Measurements from ENCODE around the gene PLEK2.
"Not testable (repeated sequence)": the region's sequence is repeated elsewhere in the genome, so short reads cannot be mapped to it uniquely, and the experiment has no call there.

The PLEK2 gene, protein sequence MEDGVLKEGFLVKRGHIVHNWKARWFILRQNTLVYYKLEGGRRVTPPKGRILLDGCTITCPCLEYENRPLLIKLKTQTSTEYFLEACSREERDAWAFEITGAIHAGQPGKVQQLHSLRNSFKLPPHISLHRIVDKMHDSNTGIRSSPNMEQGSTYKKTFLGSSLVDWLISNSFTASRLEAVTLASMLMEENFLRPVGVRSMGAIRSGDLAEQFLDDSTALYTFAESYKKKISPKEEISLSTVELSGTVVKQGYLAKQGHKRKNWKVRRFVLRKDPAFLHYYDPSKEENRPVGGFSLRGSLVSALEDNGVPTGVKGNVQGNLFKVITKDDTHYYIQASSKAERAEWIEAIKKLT

DNA sequence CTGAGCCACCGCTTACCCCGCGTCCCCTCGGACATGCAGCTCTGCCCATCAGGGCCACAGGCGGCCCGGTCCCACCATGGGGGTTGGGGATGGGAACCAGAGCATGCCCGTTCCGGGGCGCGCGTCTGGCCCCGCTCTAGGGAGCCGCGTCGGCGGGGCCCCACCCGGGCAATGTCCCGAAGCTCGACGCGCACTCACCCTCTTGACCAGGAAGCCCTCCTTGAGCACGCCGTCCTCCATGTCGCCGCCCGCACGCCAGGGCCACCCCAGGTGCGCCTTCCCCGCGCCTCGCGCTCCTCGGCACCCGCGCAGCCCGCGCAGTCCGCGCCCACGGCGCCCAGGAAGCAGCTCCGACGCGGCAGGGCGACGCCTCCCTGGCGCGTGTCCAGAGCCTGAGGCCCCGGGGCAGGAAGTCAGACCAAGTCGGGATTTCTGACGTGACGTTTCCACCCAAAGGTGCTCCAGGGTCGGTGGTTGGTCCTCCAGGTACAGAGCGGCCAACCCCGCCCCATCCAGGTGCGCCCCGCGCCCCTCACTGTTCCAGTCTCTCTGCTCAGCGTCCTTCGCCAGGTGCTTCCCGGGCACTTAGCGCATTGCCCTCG, at the start of gene PLEK2:
Gene PLEK2 (minus strand): TSS at position 346 of the 602 bp plus-strand sequence. CDS start 106 bp downstream, at position 240.
- no peak for FAIRE-seq

DNA sequence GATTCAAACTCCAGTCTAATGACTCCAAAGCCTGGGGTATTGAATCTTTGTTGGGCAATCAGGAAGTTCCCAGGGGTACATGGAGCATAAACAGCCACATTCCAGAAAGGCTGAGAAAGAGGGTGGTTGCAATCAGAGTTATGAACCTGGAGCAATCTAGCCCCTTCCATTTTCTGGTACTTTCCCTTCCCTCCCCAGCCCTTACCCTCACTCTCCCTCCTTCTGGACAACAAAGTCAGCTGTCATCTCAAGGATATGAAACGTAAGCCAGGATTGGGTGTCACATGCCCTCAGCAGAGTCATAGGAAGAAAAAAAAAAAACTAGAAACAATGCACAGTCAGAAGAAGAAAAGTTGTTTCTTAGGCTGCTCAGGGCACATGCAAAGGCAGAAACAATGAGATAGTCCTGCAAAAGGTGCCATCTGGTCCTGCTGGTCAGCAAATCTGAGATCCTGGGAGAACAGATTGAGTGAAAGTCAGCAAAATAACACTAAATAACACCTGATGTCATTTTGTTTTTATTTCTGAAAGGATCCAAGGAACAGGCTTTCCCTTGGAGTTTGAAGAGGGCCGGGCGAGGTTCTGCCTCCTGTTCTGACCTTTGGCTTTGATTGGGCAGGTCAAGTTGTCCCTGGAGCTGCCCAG, 49.5 kb upstream of the PLEK2 start:
- FAIRE-seq: no peak

DNA sequence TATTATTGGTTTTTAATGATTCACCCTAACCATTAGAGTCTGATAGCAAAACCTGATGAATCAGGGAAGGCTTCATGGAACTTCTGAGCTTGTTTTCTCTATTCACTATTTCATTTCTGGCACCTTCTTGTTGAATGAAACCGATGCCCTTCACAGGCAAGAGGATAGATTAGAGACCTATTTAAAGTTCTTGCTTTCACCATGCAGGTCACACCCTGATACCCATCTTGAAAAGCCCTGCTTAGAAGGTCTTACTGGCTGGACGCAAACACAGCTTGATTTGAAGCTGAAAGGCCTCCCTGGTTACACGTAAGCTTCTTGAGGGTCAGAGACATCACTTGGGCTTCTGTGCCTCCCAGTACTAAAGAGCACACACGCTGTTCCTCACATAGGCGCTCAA, 47.4 kb upstream of the PLEK2 start:
- no peak for FAIRE-seq

DNA sequence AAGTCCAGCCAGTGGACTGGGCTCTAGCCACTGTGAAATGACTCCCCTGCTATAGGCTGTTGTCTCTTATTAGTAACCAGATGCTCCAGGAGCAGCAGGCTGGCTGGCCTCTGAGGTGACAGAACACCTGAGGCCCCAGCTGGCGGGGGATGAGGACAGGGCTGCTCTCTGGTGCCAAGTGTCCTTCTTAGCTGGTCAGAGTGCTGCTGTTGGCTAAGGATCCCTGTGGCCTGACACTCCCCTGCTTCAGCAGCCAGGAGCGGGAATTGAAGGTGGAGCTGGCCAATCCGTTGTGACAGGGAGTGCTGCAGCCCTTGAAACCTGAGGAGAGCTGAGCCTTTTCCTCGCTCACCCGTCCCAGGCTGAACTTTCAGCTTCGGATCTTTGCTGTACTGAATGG, 45.8 kb upstream of the PLEK2 start:
- FAIRE-seq: no peak

DNA sequence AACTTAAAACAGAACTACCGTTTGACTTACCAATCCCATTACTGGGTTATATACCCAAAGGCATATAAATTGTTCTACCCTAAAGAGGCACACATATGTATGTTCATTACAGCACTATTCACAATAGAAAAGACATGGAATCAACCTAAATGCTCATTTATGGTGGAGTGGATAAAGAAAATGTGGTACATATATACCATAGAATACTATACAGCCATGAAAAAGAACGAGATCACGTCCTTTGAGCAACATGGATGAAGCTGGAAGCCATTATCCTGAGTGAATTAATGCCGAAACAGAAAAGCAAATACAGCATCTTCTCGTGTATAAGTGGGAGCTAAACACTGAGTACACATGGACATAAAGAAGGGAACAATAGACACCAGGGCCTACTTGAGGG, 44.8 kb upstream of the PLEK2 start:
- FAIRE-seq: no peak

DNA sequence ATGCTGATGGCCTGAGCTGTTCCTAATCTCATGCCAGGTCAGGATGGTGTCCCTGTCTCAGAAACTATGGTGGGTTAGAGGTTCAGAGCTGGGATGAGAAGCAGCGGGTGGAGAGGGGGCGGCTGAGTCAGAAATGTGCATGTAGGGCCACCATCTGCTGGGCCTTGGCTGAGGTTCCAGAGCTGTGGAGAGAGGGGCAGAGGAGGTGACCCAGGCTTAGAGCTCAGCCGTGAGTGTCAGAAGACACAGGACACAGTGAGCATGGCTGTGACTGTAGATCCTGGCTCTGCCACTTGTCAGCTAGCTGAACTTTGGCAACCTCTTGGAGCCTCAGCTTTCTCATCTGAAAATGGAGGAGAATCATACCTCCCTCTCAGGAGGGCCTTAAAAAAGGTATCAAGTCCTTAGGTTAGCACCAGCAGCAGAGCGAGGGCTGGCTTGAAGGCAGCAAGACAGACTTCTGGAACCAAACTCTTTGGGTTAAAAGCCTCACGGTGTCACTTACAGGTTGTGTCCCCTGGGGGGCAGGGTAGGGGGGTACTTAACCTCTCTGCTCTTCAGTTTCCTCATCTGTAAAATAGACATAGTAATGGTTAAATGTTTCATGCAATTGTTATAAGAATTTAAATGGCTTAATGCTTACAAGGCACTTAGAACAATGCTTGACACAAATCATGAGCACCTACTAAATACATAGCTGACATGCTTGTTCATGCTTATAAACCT, 41.8 kb upstream of the PLEK2 start:
- FAIRE-seq: no peak

DNA sequence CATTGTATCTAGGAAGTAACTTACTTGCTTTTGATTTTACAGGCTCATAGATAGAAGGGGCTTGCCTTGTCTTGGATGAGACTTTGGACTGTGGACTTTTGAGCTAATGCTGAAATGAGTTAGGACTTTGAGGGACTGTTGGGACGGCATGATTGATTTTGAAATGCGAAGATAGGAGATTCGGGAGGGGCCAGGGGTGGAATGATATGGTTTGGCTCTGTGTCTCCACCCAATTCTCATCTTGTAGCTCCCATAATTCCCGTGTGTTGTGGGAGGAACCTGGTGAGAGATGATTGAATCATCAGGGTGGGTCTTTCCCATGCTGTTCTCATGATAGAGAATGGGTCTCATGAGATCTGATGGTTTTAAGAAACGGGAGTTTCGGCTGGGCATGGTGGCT, 39.7 kb upstream of the PLEK2 start:
- FAIRE-seq: not testable (repeated sequence)

DNA sequence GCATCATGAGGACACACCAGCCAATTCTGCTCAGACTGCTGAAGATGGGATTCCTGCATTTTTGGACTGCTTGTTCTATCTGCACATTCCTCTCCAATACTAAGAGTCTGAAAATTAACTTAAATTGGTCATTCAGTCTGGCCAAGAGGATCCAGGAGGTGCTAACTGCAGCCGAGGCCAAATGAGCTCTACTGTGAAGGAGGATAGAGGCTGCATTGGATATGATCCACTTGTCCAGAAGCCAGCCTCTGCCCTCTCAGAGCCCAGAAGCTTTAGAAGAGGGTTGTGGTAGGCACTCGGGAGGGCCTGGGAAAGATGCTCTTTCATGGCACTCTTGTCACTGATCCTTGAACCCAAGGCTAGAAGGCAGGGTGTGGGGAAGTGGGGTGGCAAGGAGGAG, 37.1 kb upstream of the PLEK2 start:
- FAIRE-seq: no peak

DNA sequence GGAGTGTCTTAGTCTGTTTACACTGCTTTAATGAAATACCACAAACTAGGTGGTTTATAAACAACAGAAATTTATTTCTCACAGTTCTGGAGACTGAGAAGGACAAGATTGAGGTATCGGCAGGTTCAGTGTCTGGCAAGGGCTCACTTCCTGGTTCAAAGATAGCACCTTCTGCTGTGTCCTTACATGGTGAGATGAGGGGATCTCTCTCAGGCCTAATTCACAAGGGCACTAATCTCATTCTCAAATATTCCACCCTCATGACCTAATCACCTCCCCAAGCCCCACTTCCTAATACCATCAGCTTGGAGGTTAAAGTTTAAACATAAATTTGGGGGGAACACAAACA, 35.0 kb upstream of the PLEK2 start:
- FAIRE-seq: no peak

DNA sequence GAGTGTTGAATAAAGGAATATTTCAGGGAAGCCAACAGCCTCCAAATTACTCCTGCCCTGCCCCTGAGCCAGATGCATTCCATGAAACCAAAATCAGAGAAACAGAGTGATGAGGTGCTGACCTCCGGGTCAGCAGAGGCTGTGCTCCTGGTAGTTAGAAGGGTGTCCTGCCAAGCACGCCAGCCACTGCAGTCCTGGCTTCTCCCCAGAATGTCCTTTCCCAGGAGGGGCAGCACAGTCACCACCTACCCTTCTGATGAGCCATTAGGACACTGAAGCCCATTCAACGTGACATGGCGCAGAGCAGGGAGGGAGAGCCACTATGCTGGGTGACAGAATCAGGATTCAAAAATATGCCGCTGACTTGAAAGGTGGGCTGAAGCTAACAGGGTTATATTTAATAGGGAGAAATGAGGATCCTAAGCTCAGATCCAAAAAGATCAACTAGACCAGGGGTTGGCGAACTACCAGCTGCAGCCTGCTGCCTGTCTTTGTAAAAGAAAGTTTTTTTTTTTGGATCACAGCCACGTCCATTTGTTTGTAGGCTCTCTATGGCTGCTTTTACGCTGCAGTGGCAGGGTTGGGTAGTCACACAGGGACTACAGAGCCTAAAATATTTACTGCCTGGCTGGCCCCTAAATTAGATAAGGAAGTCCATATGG, 34.5 kb upstream of the PLEK2 start:
- no peak for FAIRE-seq

DNA sequence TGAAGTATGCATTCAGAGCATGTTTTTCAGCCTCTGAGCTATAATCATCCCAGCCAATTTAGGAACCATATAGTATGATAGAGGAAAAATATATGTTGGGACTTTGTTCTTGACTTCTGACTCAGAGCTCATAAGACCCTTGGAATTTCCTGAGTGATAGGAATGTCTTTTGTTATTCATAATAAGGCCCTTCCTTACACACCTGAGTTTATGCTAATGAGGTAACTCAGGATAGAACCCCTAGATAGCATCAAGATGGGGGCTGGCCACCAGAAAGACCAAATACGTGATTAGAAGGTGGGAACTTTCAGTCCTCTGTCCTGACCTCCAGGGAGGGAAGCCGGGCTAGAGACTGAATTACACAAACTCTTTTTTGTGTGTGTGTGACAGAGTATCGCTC, 32.4 kb upstream of the PLEK2 start:
- FAIRE-seq: no peak

DNA sequence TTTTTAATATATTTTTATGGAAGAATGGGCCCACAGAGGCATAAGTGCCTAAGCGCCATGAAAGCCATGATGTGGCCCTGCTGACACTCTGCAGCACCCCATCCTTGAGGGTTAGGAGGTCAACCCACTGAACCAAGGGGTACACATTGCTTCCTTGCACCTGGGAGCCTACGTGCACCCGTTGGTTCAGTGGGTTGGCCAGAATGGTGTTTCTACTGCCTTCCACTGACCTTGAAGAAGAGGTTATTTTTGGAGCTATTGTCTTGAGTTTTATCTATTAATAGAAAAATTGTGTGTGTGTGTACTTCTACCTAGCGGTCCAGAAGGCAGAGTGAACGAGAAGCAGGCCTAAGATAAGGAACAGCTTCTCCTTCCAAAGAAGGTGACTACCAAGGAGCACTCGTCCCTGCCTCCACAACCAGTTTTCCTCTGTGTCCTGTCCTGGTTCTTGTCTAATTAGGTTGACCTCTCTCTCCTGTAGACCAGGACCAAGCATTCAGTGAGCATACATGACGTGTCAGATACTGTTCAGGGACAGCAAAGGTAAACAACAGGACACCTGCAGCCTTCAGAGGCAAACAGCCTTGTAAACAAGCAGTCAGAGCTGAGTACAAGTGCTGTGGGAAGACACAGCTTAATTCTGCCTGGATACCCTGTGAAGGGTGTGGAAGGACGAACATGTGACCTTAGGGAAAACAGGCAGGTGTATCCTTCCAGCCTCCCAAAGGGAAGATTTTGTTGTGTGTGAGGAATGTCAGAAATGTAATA, 30.4 kb upstream of the PLEK2 start:
- no peak for FAIRE-seq

DNA sequence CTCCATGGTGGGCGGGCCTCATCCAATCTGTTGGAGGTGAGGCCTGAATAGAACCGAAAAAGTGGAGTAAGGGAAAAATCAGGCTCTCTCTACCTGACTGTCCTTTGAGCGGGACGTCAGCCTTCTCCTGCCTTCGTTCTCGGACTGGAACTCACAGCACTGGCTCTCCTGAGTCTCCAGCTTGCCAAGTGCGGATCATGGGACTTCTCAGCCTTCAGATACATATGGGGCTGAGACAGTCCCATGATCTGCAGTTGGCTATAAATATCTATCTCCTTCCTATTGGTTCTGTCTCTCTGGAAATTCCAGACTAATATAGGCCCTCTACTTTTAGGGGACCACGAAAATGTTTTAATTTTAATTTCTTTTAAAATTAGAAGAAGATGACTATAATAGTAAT, 29.7 kb upstream of the PLEK2 start:
- FAIRE-seq: no peak

DNA sequence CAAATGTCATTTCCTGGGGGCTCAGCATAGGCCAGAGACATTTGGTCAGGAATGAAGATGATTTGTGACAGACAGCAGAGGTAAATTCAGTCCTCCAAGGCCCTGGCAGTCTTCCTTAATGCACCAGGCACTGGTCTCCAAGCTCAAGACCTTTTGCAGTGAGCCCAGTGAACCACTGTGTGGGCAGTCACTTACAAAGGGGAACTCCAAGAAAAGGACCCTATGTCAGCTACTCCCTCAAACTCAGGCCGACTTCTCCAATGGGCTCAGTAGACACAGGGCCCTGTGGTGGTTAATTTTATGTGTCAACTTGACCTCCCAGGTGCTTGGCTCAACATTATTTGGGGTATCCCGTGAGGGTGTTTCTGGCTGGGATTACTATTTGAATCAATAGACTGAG, 29.3 kb upstream of the PLEK2 start:
- FAIRE-seq: no peak

DNA sequence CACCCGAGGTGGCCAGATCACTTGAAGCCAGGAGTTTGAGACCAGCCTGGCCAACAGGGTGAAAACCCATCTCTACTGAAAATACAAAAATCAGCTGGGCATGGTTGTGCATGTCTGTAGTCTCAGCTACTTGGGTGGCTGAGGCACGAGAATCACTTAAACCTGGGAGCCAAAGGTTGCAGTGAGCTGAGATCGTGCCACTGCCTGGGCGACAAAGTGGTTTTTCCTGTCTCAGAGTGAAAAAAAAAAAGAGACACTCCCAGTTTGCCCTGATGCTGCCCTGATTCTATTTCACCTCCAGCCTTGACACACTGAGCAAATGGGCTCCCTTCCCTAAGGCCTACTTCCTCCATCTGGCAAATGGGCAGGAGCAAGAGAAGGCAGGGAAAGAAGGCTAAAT, 28.5 kb upstream of the PLEK2 start:
- no peak for FAIRE-seq

DNA sequence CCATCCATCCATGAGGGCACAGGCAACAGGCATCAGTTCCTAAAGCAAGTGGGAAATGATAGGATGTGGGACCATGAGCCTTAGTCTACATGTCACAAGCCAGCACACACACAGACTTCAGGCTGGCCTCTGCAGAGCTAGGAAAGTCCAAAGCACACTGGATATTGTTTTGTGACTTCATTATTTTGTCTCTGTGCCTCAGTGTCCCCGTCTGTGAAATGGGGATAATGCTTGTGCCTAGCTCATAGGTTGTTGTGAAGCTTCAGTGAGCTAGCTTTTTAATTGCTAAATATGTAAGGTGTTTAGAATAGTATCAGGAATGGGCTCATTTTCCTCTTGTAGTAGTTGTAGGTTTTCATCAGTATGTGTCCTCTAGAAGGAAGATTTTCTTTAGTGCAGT, 27.0 kb upstream of the PLEK2 start:
- no peak for FAIRE-seq

DNA sequence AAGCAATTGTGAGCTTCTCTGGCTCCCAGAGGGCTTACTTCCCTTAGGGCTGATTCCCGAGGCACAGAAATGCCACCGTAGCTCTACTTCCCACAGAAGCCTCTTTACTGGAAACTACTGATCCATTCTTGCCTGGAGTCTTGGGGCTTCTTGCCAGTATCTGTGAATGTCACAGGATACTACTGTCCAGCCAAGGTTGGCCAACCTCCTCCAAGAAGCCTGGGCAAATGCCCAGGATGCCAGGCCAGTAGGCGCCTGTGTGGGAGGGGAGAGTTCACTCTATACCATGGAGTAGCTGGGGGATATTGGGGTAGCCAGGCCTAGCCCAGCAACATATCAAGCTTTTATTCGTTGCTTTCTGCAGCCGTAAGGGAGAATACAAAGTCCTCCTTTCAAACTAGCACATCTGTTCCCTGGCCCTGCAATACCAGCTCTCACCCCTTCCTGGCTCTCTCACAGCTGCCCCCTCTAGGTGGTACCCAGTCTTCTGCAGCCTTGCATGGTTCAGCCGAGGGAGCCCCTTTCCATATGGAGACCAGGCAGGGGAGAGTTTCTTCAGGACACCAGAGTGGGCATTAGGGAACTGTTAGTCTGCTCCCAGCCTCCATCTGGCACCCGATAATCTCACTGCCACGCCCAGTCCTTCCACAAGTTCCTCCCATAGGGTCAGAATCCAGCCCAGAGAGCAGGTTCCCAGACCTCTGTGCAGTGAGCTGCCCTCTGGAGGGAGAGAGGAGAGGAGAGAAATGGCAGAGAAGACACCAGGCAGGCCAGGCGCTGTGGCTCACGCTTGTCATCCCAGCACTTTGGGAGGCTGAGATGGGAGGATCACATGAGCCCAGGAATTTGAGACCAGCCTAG, 24.3 kb upstream of the PLEK2 start:
- no peak for FAIRE-seq

DNA sequence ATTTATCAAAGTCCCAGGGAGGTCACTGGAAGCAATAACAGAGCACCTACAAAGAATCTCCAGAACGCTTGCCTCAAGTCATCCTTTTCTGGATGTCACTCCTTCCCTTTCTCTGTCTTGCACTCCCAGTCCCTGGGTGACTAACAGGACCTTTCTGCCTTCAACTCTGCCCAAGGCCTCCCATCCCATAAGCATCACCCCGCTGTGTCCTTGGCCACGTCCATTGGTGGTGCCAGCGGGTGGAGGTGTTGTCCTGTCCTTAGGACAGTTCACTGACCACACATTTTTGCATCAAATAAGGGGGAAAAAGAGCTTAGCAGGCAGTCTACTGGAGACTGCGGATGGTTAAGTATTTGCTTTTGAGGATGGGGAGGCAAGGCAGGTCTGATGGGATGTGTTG, 23.6 kb upstream of the PLEK2 start:
- FAIRE-seq: no peak

DNA sequence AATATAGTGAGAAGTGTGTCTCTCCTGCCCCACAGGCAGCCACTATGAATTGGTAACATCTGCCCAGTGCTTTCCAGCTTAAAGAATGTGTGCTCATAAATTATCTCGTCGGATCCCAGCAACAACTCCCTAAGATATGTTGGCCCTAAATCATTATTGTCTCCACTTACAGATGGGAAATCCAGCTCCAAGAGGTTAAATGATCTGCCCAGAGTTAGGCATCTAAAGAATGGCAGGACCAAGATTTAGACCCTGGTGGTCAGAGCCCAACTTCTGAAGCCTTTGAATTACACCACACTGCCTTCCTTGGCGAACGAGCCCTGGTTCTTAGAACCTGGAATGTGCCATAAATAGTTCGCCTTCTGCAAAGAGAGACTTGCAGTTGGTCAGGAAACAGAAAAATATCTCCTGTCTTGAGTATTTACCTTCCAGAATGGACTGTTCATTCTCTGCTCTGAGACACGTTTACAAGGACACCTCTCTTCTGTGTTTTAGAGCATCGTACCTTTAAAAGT, 20.1 kb upstream of the PLEK2 start:
- FAIRE-seq: no peak

DNA sequence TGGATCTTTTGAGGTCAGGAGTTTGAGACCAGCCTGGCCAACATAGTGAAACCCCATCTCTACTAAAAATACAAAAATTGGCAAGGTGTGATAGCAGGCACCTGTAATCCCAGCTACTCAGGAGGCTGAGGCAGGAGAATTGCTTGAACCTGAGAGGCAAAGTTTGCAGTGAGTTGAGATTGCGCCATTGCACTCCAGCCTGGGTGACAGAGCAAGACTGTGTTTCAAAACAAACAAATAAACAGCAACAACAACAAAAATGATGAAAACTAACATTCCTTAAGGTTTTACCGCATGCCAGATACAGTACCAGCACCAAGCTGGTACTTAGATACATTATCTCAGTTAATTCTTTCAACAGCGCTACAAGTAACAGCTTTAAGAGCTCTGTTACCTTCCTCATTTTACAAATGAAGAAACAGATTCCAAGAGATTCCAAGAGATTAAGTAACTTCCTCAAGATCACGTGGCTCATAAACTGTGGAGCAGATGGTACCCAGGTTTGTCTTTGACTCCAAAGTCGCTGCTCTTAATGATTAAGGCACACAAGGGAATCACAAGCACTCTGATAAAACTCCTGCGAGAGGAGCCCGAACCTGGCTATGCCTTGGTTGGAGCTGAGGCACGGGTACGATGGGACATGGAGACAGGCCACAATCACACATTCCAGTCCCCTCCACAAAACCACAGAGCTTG, 17.7 kb upstream of the PLEK2 start:
- no peak for FAIRE-seq

Data from islet of Langerhans (tissue), 1 donor.